Esophagus squamous epithelium (tissue), 5 donors: Measurements from ENCODE around the gene SLC7A6. TPM values are rescaled to one million over a fixed set of nuclear protein-coding genes. Genes with fewer than 3 reads are reported as not detected.
A peak's percentile ranks its signal among the peaks of the same experiment; 100 is the strongest.

Experiments
- DNase-seq: peaks from one replicate; lab custom pipeline; 2025; lab: John Stamatoyannopoulos, UW
- H3K27ac ChIP-seq, 4 donors: fragments of 200-600 bp; sonication (generic); one replicate each; pipeline ENCODE4 v1.5.1; 2016 to 2019; ENCODE audit warnings: mild to moderate bottlenecking in 1 of 4
- H3K27me3 ChIP-seq, 4 donors: fragments of 200-600 bp; sonication (generic); 1 replicate in 3 of 4; 2 replicates in 1 of 4; pipeline versions ENCODE4 v1.5.1 to v1.6.0; 2017 to 2021; ENCODE audit warnings: antibody characterized with exemption in 1 of 4
- H3K36me3 ChIP-seq, 3 donors: fragments of 200-600 bp; sonication (generic); one replicate each; pipeline ENCODE4 v1.5.1; 2016 to 2019
- H3K4me1 ChIP-seq, 3 donors: fragments of 200-600 bp; sonication (generic); one replicate each; pipeline ENCODE4 v1.5.1; 2017 to 2019
- H3K4me3 ChIP-seq, 4 donors: fragments of 200-600 bp; sonication (generic); 1 replicate in 3 of 4; 2 replicates in 1 of 4; pipeline ENCODE4 v1.5.1; 2016 to 2019; ENCODE audit warnings: mild to moderate bottlenecking in 2 of 4, moderate library complexity in 1 of 4
- H3K9me3 ChIP-seq, 3 donors: fragments of 200-600 bp; sonication (generic); one replicate each; pipeline ENCODE4 v1.5.1; 2016 to 2019
- CTCF ChIP-seq, 6 experiments: fragments of 450-650 bp in 4 of 6; fragments of 200-600 bp in 2 of 6; sonication (generic) in 2 of 6; IDR thresholded peaks; one replicate each; pipeline ENCODE4 v1.5.1; 2016 to 2019; ENCODE audit warnings: antibody characterized with exemption in 6 of 6, mild to moderate bottlenecking in 4 of 6, moderate library complexity in 4 of 6
- POLR2A ChIP-seq, 4 donors: fragments of 450-650 bp; IDR thresholded peaks; one replicate each; pipeline ENCODE4 v1.6.1; 2017; ENCODE audit warnings: antibody characterized with exemption in 4 of 4, mild to moderate bottlenecking in 4 of 4, moderate library complexity in 3 of 4
- WGBS, 2 donors: methylation state at CpG; one replicate each; pipeline ENCODE4 v1.1.5; 2018; 5-methylcytosine and 5-hydroxymethylcytosine counted together
- intact Hi-C: fragments of 100-400 bp; cut with DNase I; formaldehyde crosslinking; loops from one replicate; pipeline ENCODE4 v1.15.0; 2022
- total RNA-seq, 4 donors: library from RNA; depleted of rRNA; stranded (reverse); fragments of >200 nt; gene quantifications; one replicate each; pipeline ENCODE4 v1.1.0, GENCODE V29; 2016
- donor health status: DM: yes; HTN: yes; CAD: no.

The SLC7A6 gene
- total RNA-seq, 4 donors from 2014 or later = 5.7 to 28.2 (median 7.9) TPM

GRCh38 chr16:68310437-68310773 is 46.1 kb downstream of the SLC7A6 start:
- H3K9me3 ChIP-seq = no peaks in the 10 kb centered on the region
- H3K4me3 ChIP-seq = peak overlapping the region; percentile 67 to 98 (median 78)
- H3K4me1 ChIP-seq = peaks cover 16 to 50% (median 28%) of the 10 kb centered on the region in 3 donors
- intact Hi-C loops = loop anchor here (10.0 kb wide), 1 partner anchor 56 kb away; no protein-coding TSS in a partner anchor
- peak overlapping the region; percentile 81 to 89 (median 87) for H3K27ac ChIP-seq
- H3K27me3 ChIP-seq = no peaks in the 10 kb centered on the region
- TF ChIP-seq CTCF (IDR thresholded peaks at IDR 0.05) (no peak), POLR2A (IDR thresholded peaks at IDR 0.05) (no peak)
- WGBS, 2 donors = 0% methylated on average over 1 of the region's 29 CpGs; no CpG with 5 or more reads in 1 of the 2 donors
- DNase-seq = no peak
- peaks cover 0 to 49% (median 11%) of the 10 kb centered on the region in 3 donors for H3K36me3 ChIP-seq

- peak; percentile 80 for DNase-seq
- intact Hi-C loops = loop anchor here (10.0 kb wide), 1 partner anchor 56 kb away; no protein-coding TSS in a partner anchor
- 0 to 2% methylated on average over 6 to 25 of the region's 62 CpGs for WGBS, 2 donors
- peaks cover 16 to 50% (median 28%) of the 10 kb centered on the region in 3 donors for H3K4me1 ChIP-seq
- peak within 1 kb of the TSS; percentile 81 to 89 (median 87) for H3K27ac ChIP-seq
- H3K36me3 ChIP-seq = peaks cover 0 to 49% (median 8%) of the 10 kb centered on the region in 3 donors
- no peaks in the 10 kb centered on the region for H3K27me3 ChIP-seq
- TF ChIP-seq POLR2A (IDR thresholded peaks at IDR 0.05) (peak in 3 of 4 donors; percentile 58 to 77 (median 68)), CTCF (IDR thresholded peaks at IDR 0.05) (peak in 3 of 6 experiments; percentile 4 to 69 (median 45))
- H3K9me3 ChIP-seq = no peaks in the 10 kb centered on the region
- peak within 1 kb of the TSS; percentile 67 to 98 (median 78) for H3K4me3 ChIP-seq
These were observed 46.6 kb downstream of the SLC7A6 start, which contains the start of the genes PRMT7 and SLC7A6OS for GRCh38 chr16:68310774-68311511. Gene PRMT7, plus strand, starts transcription at chr16:68311019. Its CDS starts 4,961 bp downstream, at chr16:68315980. Gene SLC7A6OS, minus strand, starts transcription at chr16:68310946. Its CDS starts 20 bp downstream, at chr16:68310926.

GRCh38 chr16:68313116-68313515 is 48.8 kb downstream of the SLC7A6 start:
- TF ChIP-seq POLR2A (IDR thresholded peaks at IDR 0.05) = no peak
- TF ChIP-seq CTCF (IDR thresholded peaks at IDR 0.05) = no peak
- Histone ChIP-seq H3K27ac (no peak overlapping the region), H3K27me3 (no peaks in the 10 kb centered on the region), H3K4me1 (peaks cover 16 to 47% (median 28%) of the 10 kb centered on the region in 3 donors), H3K4me3 (no peak overlapping the region), H3K9me3 (no peaks in the 10 kb centered on the region), H3K36me3 (peaks cover 0 to 49% (median 10%) of the 10 kb centered on the region in 3 donors)
- WGBS, 2 donors = 66 to 75% methylated on average over 4 of the region's 4 CpGs
- DNase-seq = no peak
- intact Hi-C loops = loop anchor here (10.0 kb wide), 1 partner anchor 58 kb away; no protein-coding TSS in a partner anchor

- no peak overlapping the region for H3K27ac ChIP-seq
- no peaks in the 10 kb centered on the region for H3K27me3 ChIP-seq
- WGBS, 2 donors = 76 to 90% methylated on average over 3 to 4 of the region's 6 CpGs
- intact Hi-C loops = loop anchor here (10.0 kb wide), 1 partner anchor 65 kb away; no protein-coding TSS in a partner anchor
- peaks cover 3 to 91% (median 17%) of the 10 kb centered on the region in 3 donors for H3K36me3 ChIP-seq
- H3K9me3 ChIP-seq = no peaks in the 10 kb centered on the region
- H3K4me3 ChIP-seq = no peak overlapping the region
- H3K4me1 ChIP-seq = no peaks in the 10 kb centered on the region
- TF ChIP-seq CTCF (IDR thresholded peaks at IDR 0.05) = no peak
- no peak for TF ChIP-seq POLR2A (IDR thresholded peaks at IDR 0.05)
- DNase-seq = no peak
These were observed 55.0 kb downstream of the SLC7A6 start for GRCh38 chr16:68319185-68319908.
